ENCODE results near the gene FBLN5. TPM values are rescaled to one million over a fixed set of nuclear protein-coding genes. Genes with fewer than 3 reads are reported as not detected.

The FBLN5 gene
- polyA plus RNA-seq, 3 donors, result 0.16 TPM; not detected in 2

DNA sequence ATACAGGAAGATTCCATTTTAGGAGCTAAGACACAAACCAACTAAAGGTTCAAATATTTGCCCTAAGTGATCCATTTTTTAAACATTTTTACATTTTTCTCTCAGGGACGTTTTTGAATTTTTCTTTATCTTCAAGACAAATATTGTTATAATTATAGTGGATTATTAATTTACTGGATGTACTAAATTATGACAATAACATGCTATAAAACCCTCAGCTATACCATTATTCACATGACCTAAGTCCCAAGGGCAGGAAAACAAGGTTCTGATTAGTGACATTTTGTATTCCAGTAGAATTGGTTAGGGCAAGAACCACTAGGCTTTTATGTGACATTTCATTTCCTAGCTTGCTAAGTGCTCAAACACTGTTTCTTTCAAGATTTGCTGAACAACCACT is 16.5 kb upstream of the FBLN5 start:
- H3K4me1 Mint-ChIP-seq, result peaks cover 5% of the 10 kb centered on the region
- TF ChIP-seq CTCF (IDR thresholded peaks at IDR 0.05), result no peak
- Histone ChIP-seq H3K27me3 (ENCODE audit: control insufficient read depth in 2 of 2, insufficient read depth in 2 of 2, low read length in 2 of 2) (no peaks in the 10 kb centered on the region), H4K20me1 (ENCODE audit: insufficient read depth, low read length) (no peaks in the 10 kb centered on the region), H3K79me2 (ENCODE audit: insufficient read depth, low read length) (no peaks in the 10 kb centered on the region), H2AFZ (ENCODE audit: insufficient read depth, low read depth, low read length, poor library complexity, severe bottlenecking) (no peak overlapping the region), H3K4me3 (replicated peaks in 1 of 3; ENCODE audit: low read depth in 2 of 3, low read length in 3 of 3) (no peak overlapping the region), H3K4me2 (replicated peaks; ENCODE audit: extremely low read depth, low read length, poor library complexity, severe bottlenecking) (no peak overlapping the region), H3K27ac (ENCODE audit: low read depth in 1 of 2, low read length in 2 of 2) (no peak overlapping the region), H3K36me3 (replicated peaks in 1 of 2; ENCODE audit: control insufficient read depth in 1 of 2, insufficient read depth in 2 of 2, low read length in 2 of 2) (peaks cover 13 to 19% of the 10 kb centered on the region in 2 donors), H3K4me1 (ENCODE audit: control insufficient read depth in 1 of 2, insufficient read depth in 2 of 2, low read length in 2 of 2) (no peaks in the 10 kb centered on the region), H3K9ac (ENCODE audit: insufficient read depth, low read length, poor library complexity, severe bottlenecking) (no peak overlapping the region), H3K9me3 (replicated peaks in 1 of 2; ENCODE audit: control insufficient read depth in 1 of 2, insufficient read depth in 1 of 2, low read length in 2 of 2) (no peaks in the 10 kb centered on the region)
- WGBS (ENCODE audit: insufficient coverage), result no CpG with 5 or more reads among the region's 1 CpG
- peaks cover 15 to 19% of the 10 kb centered on the region in 2 donors for H3K36me3 Mint-ChIP-seq
- intact Hi-C loops (cut with micrococcal nuclease), result no loop called here
- peaks cover 0 to 2% (median 0%) of the 10 kb centered on the region in 3 donors for H3K27me3 Mint-ChIP-seq (ENCODE audit: low read depth in 3 of 3)
- DNase-seq, result no peak
- H3K27ac Mint-ChIP-seq, result no peak overlapping the region
- no peaks in the 10 kb centered on the region for H3K9me3 Mint-ChIP-seq
- H3K4me3 Mint-ChIP-seq, result no peak overlapping the region

- Histone ChIP-seq H3K4me2 (replicated peaks; ENCODE audit: extremely low read depth, low read length, poor library complexity, severe bottlenecking) (no peak overlapping the region), H3K9ac (ENCODE audit: insufficient read depth, low read length, poor library complexity, severe bottlenecking) (no peak overlapping the region), H3K4me1 (ENCODE audit: control insufficient read depth in 1 of 2, insufficient read depth in 2 of 2, low read length in 2 of 2) (no peaks in the 10 kb centered on the region), H3K36me3 (replicated peaks in 1 of 2; ENCODE audit: control insufficient read depth in 1 of 2, insufficient read depth in 2 of 2, low read length in 2 of 2) (peaks cover 9 to 14% of the 10 kb centered on the region in 2 donors), H3K27ac (ENCODE audit: low read depth in 1 of 2, low read length in 2 of 2) (no peak overlapping the region), H4K20me1 (ENCODE audit: insufficient read depth, low read length) (no peaks in the 10 kb centered on the region), H2AFZ (ENCODE audit: insufficient read depth, low read depth, low read length, poor library complexity, severe bottlenecking) (no peak overlapping the region), H3K27me3 (ENCODE audit: control insufficient read depth in 2 of 2, insufficient read depth in 2 of 2, low read length in 2 of 2) (no peaks in the 10 kb centered on the region), H3K79me2 (ENCODE audit: insufficient read depth, low read length) (no peaks in the 10 kb centered on the region), H3K9me3 (replicated peaks in 1 of 2; ENCODE audit: control insufficient read depth in 1 of 2, insufficient read depth in 1 of 2, low read length in 2 of 2) (no peaks in the 10 kb centered on the region), H3K4me3 (replicated peaks in 1 of 3; ENCODE audit: low read depth in 2 of 3, low read length in 3 of 3) (no peak overlapping the region)
- intact Hi-C loops (cut with micrococcal nuclease), result no loop called here
- peaks cover under 1% of the 10 kb centered on the region for H3K4me1 Mint-ChIP-seq
- 90% methylated on average over 2 of the region's 6 CpGs for WGBS (ENCODE audit: insufficient coverage)
- peaks cover 0 to 2% (median 0%) of the 10 kb centered on the region in 3 donors for H3K27me3 Mint-ChIP-seq (ENCODE audit: low read depth in 3 of 3)
- no peak overlapping the region for H3K4me3 Mint-ChIP-seq
- no peaks in the 10 kb centered on the region for H3K9me3 Mint-ChIP-seq
- H3K27ac Mint-ChIP-seq, result no peak overlapping the region
- no peak for TF ChIP-seq CTCF (IDR thresholded peaks at IDR 0.05)
- peaks cover 10 to 13% of the 10 kb centered on the region in 2 donors for H3K36me3 Mint-ChIP-seq
- DNase-seq, result no peak
Measured at GRCh38 chr14:91963465-91963864, 16.0 kb upstream of the FBLN5 start.

All from CD14-positive monocyte (primary cell).